IPS-18c (cell line): ENCODE results near the gene LRRC7.

Experiments used
- H3K4me3 ChIP-seq: 2 replicates; pipeline ENCODE4 v1.7.0; 2013; ENCODE audit warnings: low read depth, mild to moderate bottlenecking, low read length, moderate library complexity; ENCODE audit not compliant: insufficient read depth
- H3K9me3 ChIP-seq: one replicate; pipeline ENCODE4 v1.6.1; 2013; ENCODE audit warnings: mild to moderate bottlenecking, low read length, moderate library complexity; ENCODE audit not compliant: control insufficient read depth, insufficient read depth

The LRRC7 gene

GRCh38 chr1:69728206-69728605, 160.5 kb downstream of the LRRC7 start:
- Histone ChIP-seq H3K4me3 (no peak overlapping the region), H3K9me3 (peaks cover 4% of the 10 kb centered on the region)

GRCh38 chr1:69733061-69733460, 165.3 kb downstream of the LRRC7 start:
- Histone ChIP-seq H3K9me3 (peaks cover 4% of the 10 kb centered on the region), H3K4me3 (no peak overlapping the region)

GRCh38 chr1:69737527-69738185, 169.9 kb downstream of the LRRC7 start:
- Histone ChIP-seq H3K9me3 (no peaks in the 10 kb centered on the region), H3K4me3 (no peak overlapping the region)

GRCh38 chr1:69738458-69739250, 170.9 kb downstream of the LRRC7 start:
- Histone ChIP-seq H3K4me3 (no peak overlapping the region), H3K9me3 (no peaks in the 10 kb centered on the region)

DNA sequence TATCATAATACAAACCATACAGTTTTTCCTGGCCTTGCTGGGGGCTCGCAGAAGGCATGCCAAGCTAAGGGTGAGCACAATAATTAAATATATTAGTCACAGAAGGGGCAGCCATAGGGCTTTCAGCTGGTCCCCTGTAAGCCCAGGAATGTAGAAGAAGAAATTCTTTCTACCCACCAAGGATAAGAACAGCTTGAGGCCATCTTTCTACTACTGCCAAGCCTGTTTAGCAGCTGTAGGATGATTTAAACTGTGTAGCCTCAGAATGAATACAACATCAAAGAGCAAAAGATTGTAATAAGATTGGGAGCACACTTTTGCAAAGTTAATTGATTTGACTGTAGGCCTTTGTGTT, 171.5 kb downstream of the LRRC7 start:
- Histone ChIP-seq H3K4me3 (no peak overlapping the region), H3K9me3 (no peaks in the 10 kb centered on the region)

DNA sequence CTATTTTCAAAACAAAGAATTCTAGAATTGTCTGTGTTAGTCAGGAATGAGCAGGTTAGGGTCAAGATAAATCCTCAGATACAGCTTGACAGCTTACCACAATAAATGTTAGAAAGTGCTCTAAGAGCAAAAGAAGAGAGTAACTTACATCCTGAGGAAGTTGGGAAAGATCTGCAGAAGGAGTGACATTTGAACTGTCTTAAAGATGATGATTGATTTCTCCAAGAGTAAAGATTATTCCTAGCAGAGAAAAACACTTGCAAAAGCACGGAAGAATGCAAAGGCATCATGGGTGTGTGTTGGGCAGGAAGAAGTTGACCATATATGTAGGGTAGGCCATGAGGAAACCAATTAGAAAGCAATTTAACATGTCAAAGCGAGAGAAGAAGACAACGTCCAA, 175.4 kb downstream of the LRRC7 start:
- Histone ChIP-seq H3K4me3 (no peak overlapping the region), H3K9me3 (no peaks in the 10 kb centered on the region)

- Histone ChIP-seq H3K4me3 (no peak overlapping the region), H3K9me3 (no peaks in the 10 kb centered on the region)
Observed at GRCh38 chr1:69744381-69744780, 176.7 kb downstream of the LRRC7 start.

DNA sequence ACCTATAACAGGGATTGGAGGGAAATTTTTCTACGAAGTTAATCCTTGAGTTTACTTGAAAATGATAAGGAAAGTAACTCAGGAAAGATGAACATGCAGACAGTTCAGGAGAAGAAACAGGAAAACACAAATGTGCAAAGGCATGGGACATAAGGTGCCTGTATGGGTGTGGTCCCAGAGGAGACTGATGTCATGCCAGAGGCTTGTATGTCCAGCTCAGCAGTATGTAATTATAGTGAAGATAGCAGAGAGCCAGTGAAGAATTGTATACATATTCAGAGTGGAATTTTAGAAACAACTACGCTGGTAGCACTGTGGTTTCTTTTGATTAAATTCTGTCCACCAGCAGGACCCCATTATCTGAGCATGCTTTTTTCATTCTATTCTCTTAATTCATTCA, 179.5 kb downstream of the LRRC7 start:
- Histone ChIP-seq H3K9me3 (no peaks in the 10 kb centered on the region), H3K4me3 (no peak overlapping the region)

DNA sequence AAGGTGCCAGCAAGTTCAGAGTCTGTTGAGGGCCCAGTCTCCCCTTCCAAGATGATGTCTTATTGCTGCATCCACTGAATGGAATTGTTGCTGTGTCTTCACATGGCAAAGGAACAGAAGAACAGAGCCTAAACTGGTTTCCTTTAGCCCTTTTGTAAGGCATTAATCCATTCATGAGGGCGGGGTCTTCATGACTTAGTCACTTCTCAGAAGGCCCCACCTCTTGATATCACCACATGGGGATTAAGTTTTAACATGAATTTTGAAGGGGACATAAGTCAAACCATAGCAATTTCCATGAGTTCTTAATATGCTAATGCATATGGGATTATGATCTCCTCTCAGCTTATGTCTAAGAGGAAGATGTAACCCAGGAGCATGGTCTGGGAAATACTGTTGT, 182.9 kb downstream of the LRRC7 start:
- Histone ChIP-seq H3K9me3 (no peaks in the 10 kb centered on the region), H3K4me3 (no peak overlapping the region)

DNA sequence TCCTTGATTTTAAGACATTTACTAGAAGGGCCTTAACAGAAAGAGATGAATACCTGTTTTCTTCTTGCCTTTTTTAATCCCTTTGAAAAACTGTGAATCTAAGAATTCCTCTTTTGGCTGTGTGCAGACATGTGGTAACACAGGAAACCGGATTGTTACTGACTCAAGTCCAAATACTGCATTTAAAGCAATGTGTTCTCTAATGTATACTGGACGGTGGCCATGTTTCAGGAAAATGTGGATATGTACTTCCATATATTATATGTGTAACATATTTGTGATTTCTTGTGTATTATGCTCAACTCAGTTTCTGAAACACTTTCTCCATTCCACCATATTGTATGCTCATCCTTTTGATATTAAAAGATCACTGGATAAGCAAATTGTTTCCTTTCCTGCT, 185.1 kb downstream of the LRRC7 start:
- Histone ChIP-seq H3K9me3 (no peaks in the 10 kb centered on the region), H3K4me3 (no peak overlapping the region)

GRCh38 chr1:69754521-69754920, 186.8 kb downstream of the LRRC7 start:
- Histone ChIP-seq H3K9me3 (no peaks in the 10 kb centered on the region), H3K4me3 (no peak overlapping the region)

DNA sequence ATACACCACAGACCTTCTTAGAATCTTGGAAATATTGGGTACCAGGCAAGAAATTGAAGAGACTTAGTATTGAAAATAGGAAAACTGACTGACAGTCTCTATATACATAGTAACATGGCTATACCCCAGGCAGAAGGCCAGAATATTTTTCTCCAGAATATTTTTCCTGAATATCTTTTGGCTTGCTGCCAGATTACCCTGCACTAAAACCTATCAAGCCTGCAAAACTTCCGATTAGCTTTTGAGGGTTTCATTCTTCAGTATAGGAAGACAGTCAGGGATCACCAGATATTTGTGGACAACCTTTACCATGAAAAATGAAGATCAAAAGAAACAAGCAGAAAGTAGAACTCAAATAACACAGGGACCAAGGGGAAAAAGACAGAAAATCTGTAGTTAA, 187.9 kb downstream of the LRRC7 start:
- Histone ChIP-seq H3K9me3 (no peaks in the 10 kb centered on the region), H3K4me3 (no peak overlapping the region)

DNA sequence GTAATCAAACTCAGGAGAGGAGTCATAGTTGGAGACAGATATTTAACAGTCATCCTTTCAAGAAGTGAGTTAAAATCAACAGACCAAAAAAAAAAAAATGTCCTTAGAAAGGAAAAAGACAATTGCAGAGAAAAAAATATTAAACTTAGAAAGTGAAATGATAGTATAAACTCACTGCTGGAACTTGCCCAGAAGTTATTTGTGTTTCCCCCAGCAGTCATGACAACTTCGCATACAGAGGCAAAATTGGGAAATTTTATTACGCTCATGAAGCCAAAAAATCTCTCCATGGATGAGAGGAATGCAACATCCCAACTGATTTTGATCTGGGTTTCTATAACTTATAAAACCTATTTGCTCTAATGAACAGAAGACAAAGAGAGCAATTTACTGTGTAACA, 198.2 kb downstream of the LRRC7 start:
- H3K9me3 ChIP-seq, result no peaks in the 10 kb centered on the region
- H3K4me3 ChIP-seq, result no peak overlapping the region

DNA sequence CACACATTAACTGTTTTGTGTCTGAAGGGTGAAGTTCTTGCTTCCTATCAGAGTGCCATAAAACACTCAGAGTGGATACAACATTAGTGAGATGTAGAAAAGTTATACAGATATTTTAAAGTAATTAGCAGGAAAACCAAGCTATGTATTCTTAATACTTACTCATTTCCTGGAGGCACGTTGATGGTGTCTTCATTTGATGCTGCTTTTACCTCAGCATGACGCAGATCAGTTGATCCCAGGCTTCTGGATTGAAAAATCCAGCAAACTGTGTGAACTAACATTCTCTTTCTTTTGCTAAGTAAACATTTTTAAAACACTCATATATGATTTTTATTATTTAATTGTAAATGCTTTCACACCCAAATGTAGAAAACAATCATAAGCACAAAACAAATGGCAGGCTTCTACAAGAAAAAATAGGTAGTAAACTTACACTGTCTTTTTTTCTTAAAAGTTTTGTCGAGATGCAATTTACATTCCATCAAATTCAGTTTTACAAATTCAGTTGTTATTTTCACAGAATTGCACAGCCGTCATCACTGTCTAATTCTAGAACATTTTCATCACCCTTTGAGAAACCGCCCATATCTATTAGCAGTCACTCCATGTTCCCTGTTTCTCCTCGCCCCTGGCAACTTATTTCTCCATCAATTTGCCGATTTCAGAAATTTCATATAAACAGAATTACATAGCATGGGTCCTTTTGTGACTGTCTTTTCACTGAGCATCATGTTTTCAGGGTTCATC, 198.9 kb downstream of the LRRC7 start:
- Histone ChIP-seq H3K9me3 (no peaks in the 10 kb centered on the region), H3K4me3 (no peak overlapping the region)

GRCh38 chr1:69776555-69776954, 208.8 kb downstream of the LRRC7 start:
- H3K4me3 ChIP-seq, result no peak overlapping the region
- no peaks in the 10 kb centered on the region for H3K9me3 ChIP-seq

- no peaks in the 10 kb centered on the region for H3K9me3 ChIP-seq
- H3K4me3 ChIP-seq, result no peak overlapping the region
Observed at GRCh38 chr1:69777423-69777822, 209.7 kb downstream of the LRRC7 start.

DNA sequence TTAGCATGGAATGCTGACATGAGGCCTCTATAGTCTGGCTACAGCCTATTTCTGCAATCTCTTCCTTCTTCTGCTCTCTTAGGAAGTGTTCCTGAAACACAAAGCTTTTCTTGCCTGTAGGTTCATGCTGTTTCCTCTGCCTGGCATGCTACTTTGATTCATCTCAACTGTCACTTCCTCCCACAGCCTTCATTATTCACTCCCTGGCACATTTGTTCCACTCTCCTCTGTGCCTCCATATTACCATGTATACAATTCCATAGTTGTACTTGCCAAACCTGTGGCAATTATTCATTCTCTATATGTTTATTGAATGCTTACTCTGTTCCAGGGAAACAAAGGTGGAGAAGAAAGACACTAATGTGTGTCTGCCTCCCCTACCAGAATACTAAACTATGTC, 210.2 kb downstream of the LRRC7 start:
- no peaks in the 10 kb centered on the region for H3K9me3 ChIP-seq
- no peak overlapping the region for H3K4me3 ChIP-seq

DNA sequence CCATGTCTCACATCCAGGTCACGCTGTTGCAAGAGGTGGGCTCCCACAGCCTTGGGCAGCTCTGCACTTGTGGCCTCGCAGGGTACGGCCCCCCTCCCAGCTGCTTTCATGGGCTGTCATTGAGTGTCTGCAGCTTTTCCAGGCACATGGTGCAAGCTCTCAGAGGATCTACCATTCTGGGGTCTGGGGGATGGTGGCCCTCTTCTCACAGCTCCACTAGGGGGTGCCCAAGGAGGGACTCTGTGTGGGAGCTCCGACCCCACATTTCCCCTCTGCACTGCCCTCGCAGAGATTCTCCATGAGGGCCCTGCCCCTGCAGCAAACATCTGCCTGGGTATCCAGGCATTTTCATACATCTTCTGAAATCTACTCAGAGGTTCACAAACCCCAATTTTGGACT, 219.4 kb downstream of the LRRC7 start:
- no peaks in the 10 kb centered on the region for H3K9me3 ChIP-seq
- no peak overlapping the region for H3K4me3 ChIP-seq
